NCI-H1694 treated with DMSO at 0.1 percent for 48 hours (cell line): ENCODE measurements around the gene IDH3G.
A peak's percentile ranks its signal among the peaks of the same experiment; 100 is the strongest.
"Not testable (repeated sequence)": the region's sequence is repeated elsewhere in the genome, so short reads cannot be mapped to it uniquely, and the experiment has no call there.

Experiments used
- DNase-seq: peaks from one replicate; lab custom pipeline; 2025; lab: John Stamatoyannopoulos, UW

Gene IDH3G

DNA sequence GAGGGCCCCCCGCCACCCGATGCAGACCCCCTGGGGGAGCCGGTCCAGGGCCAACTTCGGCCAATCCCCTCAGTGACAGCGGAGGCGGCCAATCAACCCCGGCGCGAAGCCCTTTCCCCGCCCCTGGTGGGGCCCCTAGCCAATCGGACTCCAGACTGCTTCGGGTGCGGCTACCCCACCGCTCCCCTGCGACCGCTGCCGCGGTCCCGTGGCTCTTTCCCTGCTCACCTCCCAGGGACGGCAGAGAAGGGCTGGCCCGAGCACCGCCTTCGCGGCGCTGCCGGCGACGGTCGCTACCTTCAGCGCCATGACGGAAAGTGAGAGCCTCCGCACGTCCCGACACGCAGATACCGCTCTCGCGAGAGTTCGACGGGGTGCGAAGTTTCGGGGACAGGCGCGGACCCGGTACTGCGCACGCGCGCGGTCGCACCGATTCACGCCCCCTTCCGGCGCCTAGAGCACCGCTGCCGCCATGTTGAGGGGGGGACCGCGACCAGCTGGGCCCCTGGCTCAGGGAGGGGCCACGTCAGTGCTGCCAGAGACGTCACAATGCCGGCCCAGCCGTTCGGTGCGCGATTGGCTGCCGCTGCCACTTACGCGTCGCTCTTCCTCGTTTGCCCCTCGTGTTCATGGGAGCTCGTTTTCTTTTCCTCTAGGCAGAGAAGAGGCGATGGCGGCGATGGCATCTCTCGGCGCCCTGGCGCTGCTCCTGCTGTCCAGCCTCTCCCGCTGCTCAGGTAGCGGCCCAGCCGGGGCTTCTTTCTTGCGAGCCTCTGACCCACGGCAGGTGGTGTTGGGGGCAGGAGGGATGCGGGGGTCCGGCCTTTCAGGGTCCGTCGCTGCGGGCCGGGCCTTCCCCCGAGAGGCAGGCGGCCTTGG, at the start of gene IDH3G, which contains the start of gene SSR4:
Gene IDH3G, minus strand, starts transcription at position 358 of the 879 bp plus-strand sequence. Its CDS starts 49 bp downstream, at position 309.
Gene SSR4, plus strand, starts transcription at position 651 of the 879 bp plus-strand sequence. Its CDS starts 20 bp downstream, at position 671.
- peak; percentile 95 for DNase-seq

DNA sequence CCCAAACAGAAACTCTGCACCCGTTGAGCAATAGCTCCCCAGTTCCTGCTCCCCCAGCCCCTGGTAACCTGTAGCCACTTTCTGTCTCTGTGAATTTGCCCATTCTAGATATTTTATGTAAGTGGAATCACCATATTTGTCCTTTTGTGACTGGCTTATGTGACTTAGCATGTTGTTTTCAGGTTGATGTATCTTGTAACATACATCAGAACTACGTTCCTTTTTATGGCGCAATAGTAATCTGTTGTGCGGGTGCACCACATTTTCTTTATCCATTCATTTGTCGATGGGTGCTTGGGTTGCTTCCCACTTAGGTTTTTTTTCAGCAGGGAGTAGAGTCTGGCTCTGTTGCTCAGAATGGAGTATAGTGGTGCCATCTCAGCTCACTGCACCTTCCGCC, 42.7 kb upstream of the IDH3G start:
- no peak for DNase-seq

DNA sequence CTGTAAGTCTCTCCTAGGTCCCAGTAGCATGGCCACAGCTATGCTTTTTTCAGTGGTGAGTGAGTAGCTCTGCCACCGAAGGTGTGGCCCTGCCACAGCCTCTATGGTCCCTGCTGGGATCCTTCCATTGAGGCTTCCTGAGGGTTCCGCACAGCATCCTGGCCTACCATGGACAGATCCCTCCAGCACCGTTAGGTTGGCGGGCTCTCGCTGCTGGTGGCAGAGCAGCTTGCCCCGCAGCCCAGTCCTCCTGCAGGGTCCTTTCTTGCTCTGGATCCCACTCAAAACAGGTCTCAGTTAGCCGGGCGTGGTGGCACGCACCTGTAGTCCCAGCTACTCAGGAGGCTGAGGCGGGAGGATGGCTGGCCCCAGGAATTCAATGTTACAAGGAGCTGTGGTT, 38.6 kb upstream of the IDH3G start:
- DNase-seq, result no peak

DNA sequence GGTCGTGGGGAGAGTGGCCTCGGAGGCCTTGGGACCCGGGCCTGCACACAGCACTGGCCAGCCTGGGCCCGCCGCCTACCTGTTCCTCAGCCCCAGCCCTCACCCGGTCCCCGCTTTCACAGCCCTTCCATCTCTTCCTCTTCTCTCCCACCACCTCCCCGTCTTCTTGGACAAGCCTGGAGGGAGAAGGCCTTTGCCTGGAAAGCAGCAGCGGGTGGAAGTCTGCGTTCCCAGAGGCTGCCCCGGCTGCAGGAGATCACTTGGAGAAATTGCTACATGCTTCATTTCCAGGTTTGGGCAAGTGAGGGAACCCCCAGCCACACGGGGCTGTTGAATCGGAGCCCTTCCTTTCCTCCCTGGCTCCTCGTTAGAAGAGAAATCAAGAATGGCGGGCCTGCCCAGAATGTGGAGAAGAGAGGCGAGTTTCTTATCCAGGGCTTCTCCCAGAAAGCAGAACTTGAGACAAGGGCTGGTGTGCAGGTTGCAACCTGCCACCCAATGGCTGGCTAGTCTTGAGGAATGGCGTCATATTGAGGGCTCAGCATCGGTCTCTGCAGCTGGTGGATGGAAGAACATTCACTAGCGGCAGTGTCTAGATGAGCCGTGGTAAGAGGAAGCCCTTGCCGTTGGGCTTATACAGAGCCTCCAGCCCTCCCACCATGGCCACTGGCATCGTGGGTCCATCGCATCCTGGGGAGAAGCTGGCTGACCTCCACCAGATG, 37.4 kb upstream of the IDH3G start:
- DNase-seq, result no peak

DNA sequence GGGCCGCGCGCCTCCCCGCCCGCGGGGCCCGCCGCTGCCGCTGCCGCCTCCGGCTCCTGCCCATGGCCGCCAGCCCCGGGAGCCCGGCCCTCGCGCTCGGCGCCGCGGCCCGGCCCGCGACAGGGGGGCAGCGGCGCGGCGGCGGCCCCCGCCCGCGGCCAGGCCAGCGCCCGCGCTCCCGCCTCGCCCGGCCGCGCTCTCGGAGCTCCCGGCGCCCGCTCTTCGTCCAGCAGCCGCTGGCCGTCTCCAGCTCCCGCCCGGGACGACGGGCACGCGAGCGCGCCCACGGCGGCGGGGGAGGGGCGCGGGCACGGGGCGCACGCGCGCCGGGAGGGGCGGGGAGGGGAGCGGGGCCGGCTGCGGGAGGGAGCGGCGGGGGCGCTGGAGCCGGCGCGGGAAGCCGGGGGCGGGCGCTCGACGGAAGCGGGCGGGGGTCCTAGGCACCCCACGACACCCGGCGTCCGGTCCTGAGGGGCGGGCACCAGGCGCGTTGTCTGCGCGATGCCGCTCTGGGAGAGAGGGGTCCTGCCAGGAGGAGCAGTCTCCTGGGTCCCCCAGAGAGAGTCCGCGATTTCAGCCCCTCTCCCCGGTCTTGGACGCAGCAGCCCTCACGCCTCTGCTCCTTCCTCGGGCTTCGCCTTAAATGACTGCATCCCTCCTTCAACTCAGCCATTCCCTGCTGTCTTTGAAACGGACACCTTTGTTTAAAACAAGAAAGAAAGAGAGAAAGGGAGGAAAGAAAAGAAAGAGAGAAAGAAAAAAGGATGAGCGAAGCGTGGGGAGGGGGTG, 36.7 kb upstream of the IDH3G start:
- DNase-seq, result no peak

DNA sequence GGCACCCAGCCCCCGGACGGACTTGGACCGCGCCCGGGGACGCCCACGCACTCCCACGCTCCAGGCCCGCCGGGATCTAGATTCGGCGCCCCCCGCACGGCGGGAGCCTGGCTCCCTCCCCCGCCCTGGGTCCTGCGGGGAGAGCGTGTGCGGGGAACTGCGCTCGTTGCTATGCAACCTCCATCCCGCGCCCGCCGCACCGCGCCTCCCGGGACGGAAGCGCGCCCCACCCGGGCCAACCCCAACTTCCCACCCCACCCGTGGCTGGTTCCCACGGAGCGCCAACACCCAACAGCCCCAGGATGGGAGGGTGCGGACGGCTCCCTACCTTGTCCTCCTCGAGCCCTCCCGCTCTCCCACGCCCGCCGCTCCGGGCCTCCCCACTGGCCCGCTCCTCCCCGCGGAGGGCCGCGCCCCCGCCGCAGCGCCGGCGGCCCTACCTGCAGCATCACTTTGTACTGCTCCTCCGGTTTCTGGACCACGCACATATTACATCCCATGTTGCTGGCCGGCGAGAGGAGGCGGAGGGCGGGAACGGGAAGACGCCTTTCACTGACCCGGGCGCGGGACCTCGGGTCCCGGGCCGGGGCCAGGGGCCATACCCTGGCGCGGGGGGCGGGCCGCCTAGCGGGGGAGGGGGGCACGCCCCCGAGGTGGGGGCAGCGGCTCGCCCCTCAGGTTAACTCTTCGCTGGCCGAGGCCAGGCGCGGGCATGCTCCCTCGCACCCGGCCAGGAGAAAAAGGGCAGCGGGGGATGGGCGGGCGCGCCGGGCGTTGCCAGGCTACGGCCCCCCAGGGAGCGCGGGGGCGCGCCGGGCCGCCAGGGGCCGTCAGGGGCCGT, 35.8 kb upstream of the IDH3G start, which contains the start of gene PDZD4:
Gene PDZD4, minus strand, starts transcription at position 746 of the 841 bp plus-strand sequence. Its CDS starts 246 bp downstream, at position 500.
- DNase-seq, result no peak

DNA sequence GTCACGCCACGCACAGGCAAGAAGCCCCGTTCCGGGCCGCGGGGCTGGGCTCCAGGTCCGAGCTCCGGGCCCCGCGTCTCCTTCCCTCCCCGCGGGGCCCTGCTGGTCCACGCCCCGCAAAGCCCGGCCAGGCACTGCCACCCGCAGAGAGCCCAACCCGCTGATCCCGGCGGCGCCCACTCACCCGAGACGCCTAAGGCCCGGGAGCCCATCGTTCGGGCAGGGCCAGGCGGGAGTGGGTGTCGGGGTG, 35.3 kb upstream of the IDH3G start:
- DNase-seq, result no peak

DNA sequence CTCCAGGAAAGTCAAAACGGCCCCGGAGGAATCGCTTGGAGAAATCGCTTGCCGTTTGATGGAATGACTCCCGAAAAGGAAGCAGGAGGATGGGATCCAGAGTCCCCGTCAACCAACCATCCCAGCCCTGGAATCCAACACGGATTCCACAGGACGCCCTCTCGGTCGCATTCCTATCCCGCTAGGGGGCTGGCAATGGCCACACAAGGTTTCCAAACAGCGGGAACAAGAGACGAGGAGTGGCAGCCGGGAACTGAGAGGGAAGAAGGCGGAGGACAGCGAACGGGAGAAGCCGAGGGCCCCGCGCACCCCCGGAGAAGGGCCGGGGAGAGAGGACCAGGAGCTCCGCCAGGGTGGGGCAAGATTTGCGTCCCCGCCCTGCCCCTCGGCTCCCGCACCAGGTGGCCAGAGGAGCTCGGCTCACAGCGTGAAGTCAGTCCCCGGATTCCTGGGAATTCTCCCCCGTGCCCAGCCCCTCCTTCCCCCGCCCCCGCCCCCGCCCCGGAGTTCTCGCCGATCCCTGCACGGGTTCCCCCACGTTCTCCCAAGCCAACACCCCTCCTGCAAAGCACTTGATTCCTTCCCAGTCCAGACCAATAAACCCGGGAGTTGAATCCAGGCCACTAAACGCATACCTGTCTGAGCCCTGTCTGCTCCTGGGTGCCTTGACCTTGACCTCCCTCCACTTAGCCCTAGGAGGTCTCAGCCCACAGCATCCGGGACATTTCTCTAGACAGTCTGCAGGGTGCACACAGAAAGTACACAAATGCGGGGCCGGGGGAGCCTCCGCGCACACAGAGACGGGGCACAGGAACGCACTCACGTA, 34.8 kb upstream of the IDH3G start:
- DNase-seq, result peak; percentile 8

DNA sequence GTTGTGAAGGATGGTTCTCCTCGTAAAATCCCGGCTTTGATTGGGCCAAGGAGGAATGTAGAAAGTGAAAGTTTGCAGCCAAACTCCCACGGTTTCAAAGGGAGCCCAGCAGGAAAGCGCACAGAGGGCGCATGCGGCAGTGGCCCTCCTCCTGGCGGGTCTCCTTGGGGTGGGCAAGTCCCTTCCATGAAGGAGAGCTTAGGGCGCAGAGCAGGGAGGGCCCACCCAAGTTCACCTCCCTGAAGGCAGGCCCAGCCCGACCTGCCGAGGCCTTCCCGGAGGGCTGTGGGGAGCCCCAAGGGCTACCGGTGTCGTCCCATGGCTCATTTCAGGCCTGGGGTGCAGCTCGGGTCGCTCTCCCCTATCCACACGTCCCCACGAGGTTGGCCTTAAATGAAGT, 34.1 kb upstream of the IDH3G start:
- DNase-seq, result no peak

DNA sequence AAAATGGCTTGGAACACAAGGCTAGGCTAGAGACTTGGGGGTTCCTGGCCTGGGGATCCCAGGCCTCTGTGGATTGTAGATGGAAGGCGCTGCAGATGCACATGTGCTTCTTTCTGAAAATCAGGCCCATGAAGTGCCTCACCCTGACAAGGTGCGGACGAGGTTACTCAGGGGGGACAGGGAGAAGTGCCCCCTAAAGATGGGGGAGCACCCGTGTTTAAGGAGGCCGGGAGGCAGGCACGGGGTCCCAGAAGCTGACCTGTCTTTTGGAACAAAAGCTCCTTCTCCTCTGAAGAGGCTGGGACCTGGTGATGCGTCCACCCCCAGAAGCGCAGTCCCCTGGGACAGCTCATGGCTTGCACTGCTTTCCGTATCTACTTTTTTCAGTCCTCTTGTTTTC, 33.7 kb upstream of the IDH3G start:
- DNase-seq, result no peak

DNA sequence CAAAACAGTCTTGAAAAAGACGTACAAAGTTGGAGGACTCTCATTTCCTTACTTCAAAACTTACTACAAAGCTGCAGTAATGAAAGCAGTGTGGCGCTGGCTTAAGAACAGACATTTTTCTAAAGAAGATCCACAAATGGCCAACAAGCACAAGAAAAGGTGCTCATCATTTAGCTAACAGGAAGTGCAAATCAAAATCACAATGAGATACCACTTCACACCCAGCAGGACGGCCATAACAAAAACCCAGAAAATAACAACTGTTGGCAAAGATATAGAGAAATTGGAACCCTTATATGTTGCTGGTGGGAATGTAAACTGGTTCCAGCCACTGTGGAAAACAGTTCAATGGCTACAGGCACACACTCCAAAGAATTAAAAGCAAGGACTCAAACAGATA, 32.8 kb upstream of the IDH3G start:
- DNase-seq, result no peak

DNA sequence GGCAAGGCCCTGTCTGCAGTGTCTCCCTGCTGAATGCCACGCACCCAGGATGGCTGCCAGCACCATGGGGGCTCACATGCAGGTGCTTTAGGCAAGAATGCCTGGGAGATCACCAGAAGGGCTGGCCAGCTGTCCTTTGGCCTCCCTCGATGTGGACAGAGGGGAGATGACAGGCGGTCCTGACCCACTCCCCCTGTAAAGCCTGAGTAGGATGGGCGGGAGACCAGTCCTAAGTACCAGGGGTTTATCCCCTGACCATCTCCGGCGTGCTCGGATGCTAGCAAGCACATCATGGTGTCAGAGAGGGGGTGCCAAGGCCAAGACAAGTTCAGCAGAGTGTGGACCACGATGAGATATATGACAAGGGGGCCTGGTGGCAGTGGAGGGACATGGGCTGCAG, 30.9 kb upstream of the IDH3G start:
- DNase-seq, result no peak

DNA sequence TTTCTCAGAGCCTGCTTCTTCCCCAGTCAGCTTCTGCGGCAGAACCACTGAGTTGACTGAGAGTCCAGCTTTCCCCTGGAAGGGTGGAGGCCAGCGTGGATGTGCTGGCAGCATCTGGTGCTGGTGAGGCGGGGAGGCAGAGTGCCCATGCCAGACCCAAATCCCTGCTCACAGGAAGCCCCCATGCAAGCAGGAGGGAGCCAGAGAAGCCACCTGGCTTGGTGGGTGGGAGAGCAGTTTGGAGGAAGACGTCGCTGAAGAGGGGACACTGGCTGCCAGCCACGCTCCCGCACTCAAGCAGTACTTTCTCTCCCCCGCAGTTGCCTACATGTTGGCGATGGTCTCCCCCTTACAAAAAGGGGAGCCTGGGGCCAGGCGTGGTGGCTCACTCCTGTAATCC, 30.2 kb upstream of the IDH3G start:
- no peak for DNase-seq

DNA sequence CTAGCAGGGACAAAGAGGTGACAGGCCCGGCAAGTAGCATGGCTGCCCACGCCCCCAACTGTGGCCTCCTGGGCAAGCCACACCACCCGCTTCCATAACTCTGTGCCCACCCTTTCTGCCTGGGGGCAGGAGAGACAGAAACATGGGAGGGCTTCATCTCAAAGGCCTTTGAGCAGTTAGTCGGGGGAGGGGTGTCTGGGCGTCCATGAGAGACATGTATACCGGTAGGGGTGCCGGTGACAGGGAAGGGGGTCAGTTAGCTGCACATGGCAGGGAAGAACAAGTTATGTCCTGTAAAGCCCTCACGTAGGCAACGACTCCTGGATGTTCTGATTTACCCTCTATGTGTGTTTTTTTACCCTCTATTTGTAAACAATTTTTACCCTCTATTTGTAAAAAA, 26.9 kb upstream of the IDH3G start:
- DNase-seq, result no peak

DNA sequence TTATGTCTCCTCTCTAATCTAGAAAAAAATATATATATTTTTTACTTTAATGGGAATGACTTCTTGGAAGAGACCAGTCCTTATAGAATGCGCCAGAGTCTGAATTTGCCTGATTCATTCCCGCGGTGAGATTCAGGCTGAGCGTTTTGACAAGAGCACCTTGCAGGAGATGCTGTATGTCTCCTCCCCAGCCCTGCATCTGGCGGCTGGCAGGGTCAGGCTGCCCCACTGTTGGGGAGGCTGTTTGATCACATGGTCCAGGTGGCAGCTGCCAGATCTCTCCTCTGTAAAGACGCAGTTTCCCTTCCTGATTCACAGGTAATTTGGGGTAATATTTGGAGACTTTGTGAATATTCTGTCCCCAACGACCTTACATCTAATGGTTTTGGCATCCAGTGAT, 26.4 kb upstream of the IDH3G start:
- peak; percentile 15 for DNase-seq

DNA sequence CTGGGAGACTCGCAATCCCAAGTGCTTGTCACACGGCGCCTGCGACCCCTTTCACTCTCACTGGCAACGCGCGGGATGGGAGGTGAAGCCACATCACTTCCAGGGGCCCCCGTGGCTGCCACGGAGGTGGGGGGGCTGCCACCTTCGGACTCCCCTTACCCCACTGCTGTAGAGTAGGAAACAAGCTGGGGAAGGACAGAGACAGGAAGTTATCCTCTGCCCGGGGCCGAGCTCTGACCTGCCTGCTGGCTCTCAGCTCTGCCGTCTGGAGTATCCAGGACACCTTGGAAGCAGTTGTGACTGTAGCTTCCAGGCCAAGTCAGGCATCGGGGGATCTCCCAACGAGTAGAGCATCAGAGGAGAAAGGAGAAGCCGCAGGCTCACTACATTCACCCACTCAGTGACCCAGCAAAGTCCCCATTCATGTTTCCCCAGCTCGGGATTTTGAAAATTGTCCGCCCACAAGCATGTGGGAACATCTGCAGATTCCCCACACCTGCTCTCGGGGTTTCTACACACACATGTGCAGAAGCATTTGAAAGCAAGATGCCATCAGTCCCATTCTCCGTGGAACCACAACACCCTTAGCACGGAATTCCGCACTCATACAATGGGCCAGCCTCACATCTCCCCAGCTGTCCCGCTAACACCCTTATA, 25.3 kb upstream of the IDH3G start:
- no peak for DNase-seq

DNA sequence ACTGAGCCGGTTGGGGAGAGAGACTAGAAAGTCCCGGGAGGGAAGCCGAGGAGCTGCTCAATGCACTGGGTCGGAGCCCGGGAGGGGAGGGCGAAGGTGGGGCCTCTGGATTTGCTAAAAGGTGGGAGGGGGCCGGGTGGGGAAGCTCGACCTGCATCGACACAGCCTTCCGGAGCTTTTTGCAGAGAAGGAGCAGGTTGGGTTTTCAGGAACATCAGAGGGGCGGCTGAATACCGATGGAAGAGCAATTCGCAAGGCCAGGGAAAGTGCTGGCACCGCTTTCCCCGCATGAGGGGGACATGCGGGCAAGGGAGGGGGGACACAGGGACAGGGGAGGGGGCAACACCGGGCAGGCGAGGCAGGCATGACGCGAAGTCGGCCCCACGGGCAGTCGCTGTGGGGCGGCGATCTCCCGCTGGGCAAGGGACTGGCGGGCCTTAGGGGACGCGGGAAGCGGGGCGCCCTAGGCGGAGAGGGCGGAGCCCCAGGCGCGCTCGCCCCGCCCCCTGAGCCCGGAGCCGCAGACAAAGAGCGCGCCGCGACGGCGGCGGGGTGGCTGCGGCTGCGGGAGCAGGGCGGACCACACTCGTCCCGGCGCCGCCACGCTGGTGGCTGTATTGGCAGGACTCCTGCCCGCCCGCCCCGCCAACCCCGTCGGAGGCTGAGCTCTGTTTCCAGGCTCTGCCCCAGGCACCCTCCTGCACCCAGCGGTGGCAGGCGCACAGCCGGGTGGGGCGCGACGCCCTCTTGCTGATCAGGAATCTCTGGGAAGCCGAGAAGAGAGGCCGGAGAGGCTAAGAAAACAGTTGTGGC, 24.6 kb upstream of the IDH3G start:
- DNase-seq, result no peak

DNA sequence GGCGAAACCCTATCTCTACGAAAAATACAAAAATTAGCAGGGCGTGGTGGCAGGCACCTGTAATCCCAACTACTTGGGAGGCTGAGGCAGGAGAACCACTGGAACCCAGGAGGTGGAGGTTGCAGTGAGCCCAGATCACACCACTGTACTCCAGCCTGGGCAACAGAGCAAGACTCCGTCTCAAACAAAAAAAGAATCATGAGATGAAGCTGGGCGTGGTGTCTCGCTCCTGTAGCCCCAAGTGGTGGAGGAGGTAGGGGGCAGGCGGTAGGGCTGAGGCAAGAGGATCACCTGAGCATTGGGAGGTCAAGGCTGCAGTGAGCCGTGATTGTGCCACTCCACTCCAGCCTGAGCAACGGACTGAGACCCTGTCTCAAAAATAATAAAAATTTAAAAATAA, 23.9 kb upstream of the IDH3G start:
- DNase-seq, result not testable (repeated sequence)
